ENCODE data around the gene CDC6. TPM values are rescaled to one million over a fixed set of nuclear protein-coding genes. Genes with fewer than 3 reads are reported as not detected.

CDC6 gene
- total and polyA plus RNA-seq, 2 of the 8 experiments (the other 6 are each of a cell fraction or from before 2014, with no cell fraction given) = 50.5 to 140 TPM

GRCh38 chr17:40327735-40328385, 40.2 kb downstream of the CDC6 start (continued):
- no peak for TF ChIP-seq CHD7 (IDR thresholded peaks at IDR 0.05; ENCODE audit: insufficient replicate concordance, low read length)
- TF ChIP-seq CBX5 (IDR thresholded peaks at IDR 0.05; ENCODE audit: low read depth, low read length) = no peak
- TF ChIP-seq POLR2AphosphoS5 (IDR thresholded peaks at IDR 0.05; ENCODE audit: low read depth, low read length) = no peak
- TF ChIP-seq RBBP5 (IDR thresholded peaks at IDR 0.05; ENCODE audit: borderline replicate concordance, low read depth, low read length) = no peak
- no peak for TF ChIP-seq TAF1 (IDR thresholded peaks at IDR 0.05; ENCODE audit: low read depth, low read length)
- no peak for TF ChIP-seq ASH2L (IDR thresholded peaks at IDR 0.05; ENCODE audit: low read length)
- no peak for TF ChIP-seq CREB1 (IDR thresholded peaks at IDR 0.05)
- no peak for TF ChIP-seq EGR1 (IDR thresholded peaks at IDR 0.05; ENCODE audit: borderline replicate concordance, low read depth, low read length)
- no peak for TF ChIP-seq E2F6 (IDR thresholded peaks at IDR 0.05)
- TF ChIP-seq ATF3 (IDR thresholded peaks at IDR 0.05; ENCODE audit: insufficient read depth, low read depth, low read length) = no peak
- TF ChIP-seq SP1 (IDR thresholded peaks at IDR 0.05; ENCODE audit: low read depth, low read length) = no peak
